Activated naive CD4-positive, alpha-beta T cell (primary cell): ENCODE results near the gene MRPS11.
A peak's percentile ranks its signal among the peaks of the same experiment; 100 is the strongest.
"Not testable (repeated sequence)": the region's sequence is repeated elsewhere in the genome, so short reads cannot be mapped to it uniquely, and the experiment has no call there.

Experiments
- DNase-seq, 4 experiments: peaks; one replicate each; lab custom pipeline; 2025; lab: John Stamatoyannopoulos, UW

Gene MRPS11

GRCh38 chr15:88454867-88455810 is 12.4 kb upstream of the MRPS11 start:
- peak in 3 of 4 experiments; percentile 8 to 19 (median 11) for DNase-seq

- no peak for DNase-seq
Observed at GRCh38 chr15:88456733-88457132, 10.8 kb upstream of the MRPS11 start.

GRCh38 chr15:88463870-88464532 is 3.5 kb upstream of the MRPS11 start:
- no peak for DNase-seq

- DNase-seq: no peak
Observed at GRCh38 chr15:88465633-88466224, 1.8 kb upstream of the MRPS11 start.

- DNase-seq: peak in 1 of 4 experiments; percentile 33
Observed at GRCh38 chr15:88467935-88468528, 524 bp downstream of the MRPS11 start.

GRCh38 chr15:88468721-88469120 is 1.2 kb downstream of the MRPS11 start:
- not testable (repeated sequence) for DNase-seq

GRCh38 chr15:88469321-88469720 is 1.8 kb downstream of the MRPS11 start:
- no peak for DNase-seq

- no peak for DNase-seq
Observed at GRCh38 chr15:88470625-88471372, 3.3 kb downstream of the MRPS11 start.

GRCh38 chr15:88472225-88472624 is 4.7 kb downstream of the MRPS11 start:
- DNase-seq: no peak

GRCh38 chr15:88473661-88474293 is 6.3 kb downstream of the MRPS11 start:
- not testable (repeated sequence) for DNase-seq

GRCh38 chr15:88476635-88477060 is 9.1 kb downstream of the MRPS11 start:
- DNase-seq: no peak

- DNase-seq: no peak
Observed at GRCh38 chr15:88477126-88477525, 9.6 kb downstream of the MRPS11 start.

GRCh38 chr15:88477904-88478303 is 10.4 kb downstream of the MRPS11 start:
- DNase-seq: no peak

GRCh38 chr15:88479169-88479568 is 11.7 kb downstream of the MRPS11 start:
- no peak for DNase-seq

- no peak for DNase-seq
Observed at GRCh38 chr15:88480981-88481380, 13.5 kb downstream of the MRPS11 start.

GRCh38 chr15:88482263-88482662 is 14.8 kb downstream of the MRPS11 start:
- DNase-seq: no peak

GRCh38 chr15:88484682-88485331 is 17.3 kb downstream of the MRPS11 start:
- no peak for DNase-seq

GRCh38 chr15:88487178-88487795 is 19.8 kb downstream of the MRPS11 start:
- DNase-seq: no peak

GRCh38 chr15:88487796-88488523 is 20.5 kb downstream of the MRPS11 start:
- no peak for DNase-seq
